ENCODE results near the gene COPZ2. TPM values are rescaled to one million over a fixed set of nuclear protein-coding genes. Genes with fewer than 3 reads are reported as not detected.

Gene COPZ2
- total RNA-seq, 1 donor from 2014 or later: 50.6 TPM

GRCh38 chr17:48066192-48066591 lies 28.6 kb upstream of the COPZ2 start:
- intact Hi-C loops (cut with micrococcal nuclease): no loop called here
- no peak for TF ChIP-seq CTCF (IDR thresholded peaks at IDR 0.05; ENCODE audit: borderline replicate concordance)
- H3K27ac ChIP-seq (replicated peaks): peak overlapping the region; percentile 32

GRCh38 chr17:48064638-48065037 lies 27.0 kb upstream of the COPZ2 start:
- Histone ChIP-seq H3K4me3 (no peak overlapping the region), H3K27ac (replicated peaks) (peak overlapping the region; percentile 32), H3K9me3 (replicated peaks) (no peaks in the 10 kb centered on the region), H3K4me1 (peaks cover 75% of the 10 kb centered on the region), H3K27me3 (ENCODE audit: low read depth) (no peaks in the 10 kb centered on the region), H3K36me3 (peaks cover 92% of the 10 kb centered on the region)
- intact Hi-C loops (cut with micrococcal nuclease): no loop called here
- TF ChIP-seq CTCF (IDR thresholded peaks at IDR 0.05; ENCODE audit: borderline replicate concordance): no peak
- no peak for DNase-seq

More at GRCh38 chr17:48066192-48066591, 28.6 kb upstream of the COPZ2 start:
- DNase-seq: no peak
- no peaks in the 10 kb centered on the region for H3K27me3 ChIP-seq (ENCODE audit: low read depth)
- H3K4me1 ChIP-seq: peaks cover 61% of the 10 kb centered on the region
- H3K36me3 ChIP-seq: peaks cover 93% of the 10 kb centered on the region
- H3K9me3 ChIP-seq (replicated peaks): no peaks in the 10 kb centered on the region
- no peak overlapping the region for H3K4me3 ChIP-seq

- no peak for TF ChIP-seq CTCF (IDR thresholded peaks at IDR 0.05; ENCODE audit: borderline replicate concordance)
- DNase-seq: no peak
- Histone ChIP-seq H3K4me3 (no peak overlapping the region), H3K36me3 (peaks cover 97% of the 10 kb centered on the region), H3K9me3 (replicated peaks) (no peaks in the 10 kb centered on the region), H3K4me1 (peaks cover 88% of the 10 kb centered on the region), H3K27me3 (ENCODE audit: low read depth) (no peaks in the 10 kb centered on the region), H3K27ac (replicated peaks) (no peak overlapping the region)
- intact Hi-C loops (cut with micrococcal nuclease): no loop called here
Observed at GRCh38 chr17:48062273-48062672, 24.7 kb upstream of the COPZ2 start.

GRCh38 chr17:48060249-48060648 lies 22.7 kb upstream of the COPZ2 start:
- Histone ChIP-seq H3K9me3 (replicated peaks) (no peaks in the 10 kb centered on the region), H3K36me3 (peaks cover 96% of the 10 kb centered on the region), H3K4me3 (no peak overlapping the region), H3K27me3 (ENCODE audit: low read depth) (no peaks in the 10 kb centered on the region), H3K27ac (replicated peaks) (peak overlapping the region; percentile 18), H3K4me1 (peaks cover 90% of the 10 kb centered on the region)
- no peak for TF ChIP-seq CTCF (IDR thresholded peaks at IDR 0.05; ENCODE audit: borderline replicate concordance)
- intact Hi-C loops (cut with micrococcal nuclease): no loop called here
- no peak for DNase-seq

- no peak for DNase-seq
- no peaks in the 10 kb centered on the region for H3K27me3 ChIP-seq (ENCODE audit: low read depth)
- peaks cover 90% of the 10 kb centered on the region for H3K4me1 ChIP-seq
- H3K36me3 ChIP-seq: peaks cover 87% of the 10 kb centered on the region
- H3K4me3 ChIP-seq: no peak overlapping the region
- H3K27ac ChIP-seq (replicated peaks): no peak overlapping the region
- no peak for TF ChIP-seq CTCF (IDR thresholded peaks at IDR 0.05; ENCODE audit: borderline replicate concordance)
- H3K9me3 ChIP-seq (replicated peaks): no peaks in the 10 kb centered on the region
- intact Hi-C loops (cut with micrococcal nuclease): no loop called here
Observed at GRCh38 chr17:48059125-48059668, 21.6 kb upstream of the COPZ2 start.

All from left ventricle myocardium inferior (tissue), 1 donor.